GM12878 (cell line): Measurements from ENCODE around the gene FLT3LG.

Experiments
- CTCF ChIP-seq, 3 experiments: IDR thresholded peaks in 2 of 3; conservative IDR thresholded peaks in 1 of 3; 2 replicates each; pipeline ENCODE4 v1.5.1; 2011; ENCODE audit warnings: low read depth in 3 of 3, low read length in 3 of 3, mild to moderate bottlenecking in 3 of 3, control low read depth in 2 of 3, moderate library complexity in 2 of 3, inconsistent platforms in 1 of 3, mixed read lengths in 1 of 3; ENCODE audit not compliant: control insufficient read depth in 2 of 3, insufficient read depth in 1 of 3; ENCODE audit errors: extremely low read depth in 1 of 3
- MAX ChIP-seq: IDR thresholded peaks from 2 replicates; pipeline ENCODE4 v1.6.1; 2012; ENCODE audit warnings: low read depth, low read length, improper control_type of control experiment
- PBX3 ChIP-seq: IDR thresholded peaks from 2 replicates; pipeline ENCODE4 v1.6.1; 2011; ENCODE audit warnings: mild to moderate bottlenecking, low read depth, low read length, moderate library complexity; ENCODE audit not compliant: insufficient replicate concordance
- SMARCA5 ChIP-seq: fragments of 450-650 bp; IDR thresholded peaks from 2 replicates; pipeline ENCODE4 v1.6.1; 2017; ENCODE audit warnings: mild to moderate bottlenecking
- STAT1 ChIP-seq: fragments of 450-650 bp; conservative IDR thresholded peaks from 2 replicates; pipeline ENCODE4 v1.6.1; 2014; ENCODE audit warnings: antibody characterized with exemption, mild to moderate bottlenecking
- TCF3 ChIP-seq: IDR thresholded peaks from 2 replicates; pipeline ENCODE4 v1.6.1; 2012; ENCODE audit warnings: low read depth, mild to moderate bottlenecking, low read length, borderline replicate concordance; ENCODE audit not compliant: insufficient read depth

- no peak for TF ChIP-seq SMARCA5
- no peak for TF ChIP-seq TCF3
- TF ChIP-seq STAT1 = no peak
- no peak for TF ChIP-seq MAX
- no peak for TF ChIP-seq PBX3
- no peak for TF ChIP-seq CTCF (IDR thresholded peaks at IDR 0.05 in 2 of 3, conservative IDR thresholded peaks at IDR 0.05 in 1 of 3; ENCODE audit: control insufficient read depth in 2 of 3, extremely low read depth in 1 of 3, insufficient read depth in 1 of 3, low read depth in 3 of 3, low read length in 3 of 3)
Measured at GRCh38 chr19:49507803-49508494, 33.9 kb downstream of the FLT3LG start.
